HG02981 (cell line): ENCODE data around the gene SRCAP.
"Not testable (repeated sequence)": the region's sequence is repeated elsewhere in the genome, so short reads cannot be mapped to it uniquely, and the experiment has no call there.

Experiments
- ATAC-seq: cut with Tn5 transposase; IDR thresholded peaks from one replicate; pipeline ENCODE4 v1.9.1; 2021; ENCODE audit warnings: mild to moderate bottlenecking, moderate library complexity; ENCODE audit not compliant: unreplicated experiment

The SRCAP gene

GRCh38 chr16:30663820-30664219, 35.2 kb upstream of the SRCAP start:
- no peak for ATAC-seq

DNA sequence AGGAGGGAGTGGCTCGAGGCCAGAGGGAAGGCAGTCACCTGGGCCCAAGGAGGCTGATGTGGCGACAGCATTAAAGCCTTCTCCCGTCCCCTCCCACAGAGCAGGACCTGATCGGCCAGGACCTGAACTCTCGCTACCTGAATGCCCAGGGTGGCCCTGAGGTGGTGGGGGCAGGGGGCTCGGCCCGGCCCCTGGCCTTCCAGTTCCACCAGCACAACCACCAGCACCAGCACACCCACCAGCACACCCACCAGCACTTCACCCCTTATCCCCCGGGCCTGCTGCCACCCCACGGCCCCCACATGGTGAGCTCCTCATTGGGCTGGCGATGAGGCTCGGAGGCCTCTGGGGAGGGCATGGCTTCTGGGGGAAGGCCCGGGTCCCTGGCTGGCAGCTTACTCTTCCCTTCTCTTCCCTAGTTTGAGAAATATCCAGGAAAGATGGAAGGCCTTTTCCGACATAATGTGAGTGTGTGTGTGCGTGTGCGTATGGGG, 34.3 kb upstream of the SRCAP start:
- ATAC-seq = no peak

GRCh38 chr16:30665155-30665829, 33.7 kb upstream of the SRCAP start:
- no peak for ATAC-seq

DNA sequence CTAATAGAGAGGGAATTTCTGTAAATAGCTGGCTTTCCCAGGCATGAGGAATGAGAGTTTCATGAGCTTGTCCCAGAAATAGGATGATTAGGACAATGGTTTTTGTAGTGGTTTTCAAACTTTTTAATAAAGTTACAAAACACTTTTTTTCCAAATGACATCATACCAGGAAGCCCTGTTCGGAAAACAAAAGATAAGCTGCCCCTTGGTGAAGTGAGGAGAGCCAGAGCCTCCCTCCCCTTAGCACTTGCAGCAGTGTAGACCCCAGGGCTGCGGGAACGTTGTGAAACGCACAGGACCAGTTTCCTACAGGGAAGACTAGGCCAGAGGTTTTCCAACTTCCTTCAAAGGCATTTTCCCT, 33.2 kb upstream of the SRCAP start:
- ATAC-seq = no peak

DNA sequence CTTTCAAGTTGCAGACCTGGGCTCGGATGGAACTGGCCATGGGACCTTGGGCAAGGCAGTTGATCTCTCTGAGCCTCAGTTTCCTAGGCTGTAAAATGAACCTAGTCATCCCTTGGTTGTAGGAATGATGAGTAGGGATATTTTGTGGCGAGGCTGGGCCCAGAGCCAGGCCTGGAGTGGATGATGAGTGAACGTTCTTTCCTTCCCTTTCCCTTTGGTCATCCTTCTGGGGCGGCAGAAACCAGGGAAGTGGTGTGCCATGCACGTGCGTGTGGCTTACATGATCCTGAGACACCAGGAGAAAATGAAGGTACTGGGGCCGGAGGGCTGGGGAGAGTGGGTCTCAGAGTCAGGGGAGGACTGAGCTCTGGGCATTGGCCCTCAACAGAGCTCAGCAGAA, 32.3 kb upstream of the SRCAP start:
- no peak for ATAC-seq

DNA sequence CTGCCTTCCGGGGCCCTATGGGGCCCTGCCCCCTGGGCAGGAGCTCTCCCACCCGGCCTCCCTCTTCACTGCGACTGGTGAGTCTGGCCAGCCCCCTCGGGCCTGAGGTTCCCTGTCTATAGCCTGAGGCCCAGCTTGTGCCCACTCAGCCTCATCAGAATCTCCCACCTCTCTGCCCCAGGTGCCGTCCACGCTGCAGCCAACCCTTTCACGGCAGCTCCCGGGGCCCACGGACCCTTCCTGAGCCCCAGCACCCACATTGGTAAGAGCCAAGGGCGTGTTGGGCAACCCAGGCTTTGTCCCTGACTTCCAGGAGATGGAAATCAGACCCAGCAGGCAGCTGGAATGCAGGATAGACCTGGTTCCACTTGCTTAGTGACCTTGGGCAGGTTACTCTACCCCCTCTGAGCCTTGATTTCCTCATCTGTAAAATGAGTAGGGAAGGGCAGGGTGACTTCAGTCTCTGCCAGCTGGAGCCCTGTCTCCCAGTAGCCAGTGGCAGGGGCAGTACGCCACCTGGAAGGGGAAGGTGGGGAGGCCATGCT, 31.5 kb upstream of the SRCAP start:
- no peak for ATAC-seq

GRCh38 chr16:30668393-30668792, 30.6 kb upstream of the SRCAP start:
- no peak for ATAC-seq

DNA sequence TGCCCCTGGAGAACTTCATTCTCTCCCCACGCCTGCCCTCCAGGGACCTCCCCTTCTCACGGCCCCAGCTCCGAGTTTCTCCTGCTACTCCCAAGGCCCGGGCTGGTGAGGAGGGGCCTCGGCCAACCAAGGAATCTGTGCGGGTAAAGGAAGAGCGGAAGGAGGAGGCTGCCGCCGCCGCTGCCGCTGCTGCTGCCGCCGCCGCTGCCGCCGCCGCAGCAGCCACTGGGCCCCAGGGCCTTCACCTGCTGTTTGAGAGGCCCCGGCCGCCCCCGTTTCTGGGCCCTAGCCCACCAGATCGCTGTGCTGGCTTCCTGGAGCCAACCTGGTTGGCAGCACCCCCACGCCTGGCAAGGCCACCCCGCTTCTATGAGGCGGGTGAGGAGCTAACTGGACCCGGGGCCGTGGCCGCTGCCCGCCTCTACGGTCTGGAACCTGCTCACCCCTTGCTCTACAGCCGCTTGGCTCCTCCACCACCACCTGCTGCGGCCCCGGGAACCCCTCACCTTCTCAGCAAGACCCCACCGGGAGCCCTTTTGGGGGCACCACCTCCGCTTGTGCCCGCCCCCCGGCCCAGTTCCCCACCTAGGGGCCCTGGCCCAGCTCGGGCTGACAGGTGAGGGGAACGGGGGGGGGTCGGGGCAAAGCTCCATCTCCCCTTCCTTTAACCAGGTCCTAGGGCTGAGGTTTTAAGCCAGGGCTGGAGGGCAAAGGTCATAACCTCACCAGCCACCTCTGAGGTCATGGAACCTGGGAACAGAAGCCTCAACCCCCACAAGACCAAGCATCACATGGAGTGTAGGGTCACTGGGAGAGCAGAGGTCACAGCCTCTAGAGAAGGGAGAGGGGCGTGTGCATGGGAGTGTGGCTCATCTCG, 29.7 kb upstream of the SRCAP start:
- no peak for ATAC-seq

GRCh38 chr16:30669903-30670824, 28.8 kb upstream of the SRCAP start:
- no peak for ATAC-seq

GRCh38 chr16:30675143-30675542, 23.8 kb upstream of the SRCAP start:
- no peak for ATAC-seq

- ATAC-seq = no peak
These were observed 20.9 kb upstream of the SRCAP start for GRCh38 chr16:30677931-30678585.

DNA sequence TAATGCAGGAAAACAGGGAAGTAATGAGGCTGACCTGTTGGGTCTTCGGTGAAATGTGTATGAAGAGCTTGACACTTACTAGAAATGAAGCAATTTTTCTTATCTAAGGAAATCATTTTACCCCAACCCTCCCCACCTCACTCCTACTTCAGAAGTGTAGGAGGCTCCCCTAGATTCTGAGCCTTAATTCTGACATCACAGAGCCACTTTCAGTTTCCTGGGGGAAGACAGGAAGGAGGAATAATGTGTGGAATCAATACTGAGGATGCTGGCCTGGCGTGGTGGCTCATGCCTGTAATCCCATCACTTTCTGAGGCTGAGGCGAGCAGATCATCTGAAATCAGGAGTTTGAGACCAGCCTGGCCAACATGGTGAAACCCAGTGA, 20.4 kb upstream of the SRCAP start:
- ATAC-seq = no peak

- ATAC-seq = no peak
These were observed 18.6 kb upstream of the SRCAP start for GRCh38 chr16:30680326-30680725.

- no peak for ATAC-seq
These were observed 10.3 kb upstream of the SRCAP start for GRCh38 chr16:30688701-30689100.

GRCh38 chr16:30691907-30692306, 7.1 kb upstream of the SRCAP start:
- no peak for ATAC-seq

DNA sequence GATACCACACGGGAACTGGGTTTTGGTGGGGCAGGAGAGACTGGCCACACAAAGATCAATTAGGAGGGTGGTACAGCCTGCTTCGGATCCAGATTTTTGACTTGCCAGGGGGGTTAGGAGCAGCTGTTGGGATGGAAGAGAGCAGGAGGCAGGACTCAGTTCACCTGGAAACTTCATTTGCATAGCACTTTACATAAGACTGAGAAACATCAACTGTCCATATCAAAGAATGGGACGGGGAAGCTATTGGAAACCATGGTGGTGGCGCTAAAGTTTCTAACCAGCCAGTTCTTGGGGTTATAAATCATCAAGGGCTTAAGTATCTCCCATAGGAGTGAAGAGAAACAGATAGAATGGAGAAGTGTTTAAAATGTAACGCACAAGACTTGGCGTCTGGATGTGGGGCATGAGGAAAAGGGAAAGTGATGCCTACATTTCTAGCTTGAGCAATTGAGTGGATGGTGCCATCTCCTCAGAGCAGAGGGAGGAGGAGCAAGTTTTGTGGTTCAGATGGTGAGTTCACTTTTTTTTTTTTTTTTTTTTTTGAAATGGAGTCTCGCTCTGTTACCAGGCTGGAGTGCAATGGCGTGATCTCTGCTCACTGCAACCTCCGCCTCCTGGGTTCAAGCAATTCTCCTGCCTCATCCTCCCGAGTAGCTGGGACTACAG, 6.4 kb upstream of the SRCAP start:
- no peak for ATAC-seq

- no peak for ATAC-seq
These were observed 3.9 kb upstream of the SRCAP start for GRCh38 chr16:30694926-30695693.

- ATAC-seq = not testable (repeated sequence)
These were observed 2.3 kb upstream of the SRCAP start for GRCh38 chr16:30696646-30697045.
